IPS-20b (cell line): Measurements from ENCODE around the gene SMAD6.

Source experiments
- H3K27ac ChIP-seq: one replicate; pipeline ENCODE4 v1.5.1; 2013; ENCODE audit warnings: low read length
- H3K27me3 ChIP-seq: 2 replicates; pipeline ENCODE4 v1.6.1; 2013; ENCODE audit warnings: mild to moderate bottlenecking, low read length, inconsistent platforms; ENCODE audit not compliant: insufficient read depth
- H3K36me3 ChIP-seq: 2 replicates; pipeline ENCODE4 v1.6.1; 2013; ENCODE audit warnings: low read depth, mild to moderate bottlenecking, inconsistent platforms, low read length, moderate library complexity; ENCODE audit not compliant: insufficient read depth
- H3K4me1 ChIP-seq: 2 replicates; pipeline ENCODE4 v1.6.1; 2013; ENCODE audit warnings: mild to moderate bottlenecking, control low read depth, inconsistent platforms, low read length, moderate library complexity; ENCODE audit not compliant: insufficient read depth
- H3K4me3 ChIP-seq: 2 replicates; pipeline ENCODE4 v1.5.1; 2013; ENCODE audit warnings: mild to moderate bottlenecking, low read length, inconsistent platforms
- H3K9ac ChIP-seq: 2 replicates; pipeline ENCODE4 v1.6.1; 2013; ENCODE audit warnings: low read depth, mild to moderate bottlenecking, inconsistent platforms, low read length, moderate library complexity
- H3K9me3 ChIP-seq: 2 replicates; pipeline ENCODE4 v1.6.1; 2013; ENCODE audit warnings: mild to moderate bottlenecking, low read depth, low read length, inconsistent platforms; ENCODE audit not compliant: insufficient read depth

Gene SMAD6

DNA sequence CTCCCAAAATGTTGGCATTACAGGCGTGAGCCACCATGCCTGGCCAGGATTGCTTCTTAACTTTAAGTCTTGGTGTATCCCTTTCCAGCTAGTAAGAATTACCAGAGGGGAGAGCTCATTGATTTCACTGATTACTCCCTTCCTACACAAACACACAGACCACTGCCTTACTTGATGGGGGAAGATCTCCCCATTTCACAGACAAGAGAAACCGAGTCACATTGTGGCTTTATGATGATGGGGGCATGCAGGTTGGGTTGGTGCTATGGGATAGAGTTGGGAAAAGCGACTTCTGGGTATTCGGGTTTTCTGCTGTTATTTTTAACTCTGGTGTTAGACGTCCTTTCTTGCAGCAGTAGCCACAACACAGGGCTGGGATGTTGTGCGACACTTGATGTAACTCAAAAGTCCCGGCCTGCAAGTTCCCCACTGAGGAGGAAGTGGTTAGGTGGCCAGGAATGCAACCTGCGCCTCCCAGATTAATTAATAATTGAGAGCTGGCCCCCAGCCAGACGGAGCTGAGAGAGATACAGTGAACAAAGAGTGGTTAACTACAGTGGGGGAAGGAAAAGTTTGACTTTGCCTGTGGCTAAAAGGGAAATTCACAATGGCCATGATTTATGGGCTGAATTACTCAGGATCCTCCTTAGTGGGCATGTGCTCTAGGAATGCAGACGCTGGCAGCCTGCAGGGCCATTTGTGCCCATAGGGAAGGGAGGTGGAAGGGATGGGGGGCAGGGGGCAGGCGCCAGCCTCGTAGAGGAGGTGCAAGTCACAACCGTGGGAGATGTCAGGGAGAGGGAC lies 63.6 kb downstream of the SMAD6 start:
- Histone ChIP-seq H3K9ac (no peak overlapping the region), H3K4me3 (no peak overlapping the region), H3K9me3 (no peaks in the 10 kb centered on the region), H3K4me1 (peaks cover 11% of the 10 kb centered on the region), H3K27me3 (no peaks in the 10 kb centered on the region), H3K36me3 (no peaks in the 10 kb centered on the region), H3K27ac (no peak overlapping the region)

DNA sequence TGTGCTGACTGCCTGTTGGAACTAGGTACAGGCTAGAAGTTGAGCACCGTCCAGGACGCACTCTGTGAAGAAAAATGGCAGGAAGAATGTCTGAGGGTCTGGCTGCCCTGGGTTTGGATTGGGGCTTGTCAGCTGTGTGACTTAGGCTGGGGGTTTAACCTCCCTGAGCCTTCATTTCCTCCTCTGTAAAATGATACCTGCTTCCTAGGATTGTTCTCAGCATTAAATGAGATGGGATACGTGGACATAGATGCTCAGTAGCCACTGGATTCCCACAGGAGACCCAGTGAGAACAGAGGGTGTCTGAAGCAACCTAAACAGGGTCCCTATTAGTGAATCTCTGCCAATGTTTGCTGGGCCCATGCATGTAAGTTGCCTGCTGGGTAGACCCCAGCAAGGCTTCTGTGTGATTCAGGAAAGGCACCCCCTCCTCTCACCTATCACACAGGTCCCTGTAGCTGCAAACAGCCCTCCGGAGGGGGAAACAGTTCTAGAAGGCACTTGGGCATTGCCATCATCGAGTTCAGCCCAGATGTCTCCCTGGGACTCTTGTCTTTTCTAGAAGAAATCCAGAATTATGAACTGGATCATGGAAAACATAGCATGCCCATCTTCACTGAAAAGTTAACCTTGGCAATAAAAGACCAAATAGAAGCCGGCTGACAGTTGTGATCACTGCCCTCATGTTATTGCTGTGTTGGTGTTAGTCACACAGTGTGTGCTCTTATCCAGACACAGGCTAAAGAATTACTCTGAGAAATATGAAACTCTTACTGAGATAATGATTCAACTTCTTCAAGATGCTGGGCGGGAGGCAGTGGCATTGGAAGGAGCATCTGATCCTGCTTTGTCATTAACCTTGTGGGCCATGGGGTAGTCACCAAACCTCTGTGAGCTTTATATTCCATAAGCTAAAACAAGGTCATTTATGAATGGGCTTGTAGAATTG lies 64.5 kb downstream of the SMAD6 start:
- Histone ChIP-seq H3K27ac (no peak overlapping the region), H3K4me1 (peaks cover 15% of the 10 kb centered on the region), H3K9ac (no peak overlapping the region), H3K36me3 (no peaks in the 10 kb centered on the region), H3K4me3 (no peak overlapping the region), H3K27me3 (no peaks in the 10 kb centered on the region), H3K9me3 (no peaks in the 10 kb centered on the region)

DNA sequence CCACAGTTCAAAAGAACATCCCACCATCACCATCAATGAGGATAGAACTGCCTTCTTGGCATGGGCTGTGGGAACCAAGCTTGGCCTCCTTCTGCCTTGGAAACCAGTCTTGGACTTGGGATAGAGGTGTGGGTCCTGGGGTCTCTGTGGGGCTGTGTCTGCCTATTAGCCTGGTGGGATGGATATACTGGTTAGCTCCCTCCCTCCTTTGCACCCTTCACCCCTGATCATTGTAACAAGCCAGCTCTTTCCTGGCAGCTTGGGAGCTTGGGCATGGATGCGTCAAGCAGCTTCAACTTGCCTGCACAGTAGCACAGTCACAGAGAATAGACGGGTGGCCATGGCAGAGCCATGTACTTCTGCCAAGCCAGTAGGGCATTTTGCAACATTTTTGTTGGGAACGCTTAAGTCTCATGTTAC lies 65.2 kb downstream of the SMAD6 start:
- peaks cover 15% of the 10 kb centered on the region for H3K4me1 ChIP-seq
- H3K27me3 ChIP-seq: no peaks in the 10 kb centered on the region
- no peak overlapping the region for H3K4me3 ChIP-seq
- no peak overlapping the region for H3K9ac ChIP-seq
- H3K9me3 ChIP-seq: no peaks in the 10 kb centered on the region
- no peaks in the 10 kb centered on the region for H3K36me3 ChIP-seq
- no peak overlapping the region for H3K27ac ChIP-seq

DNA sequence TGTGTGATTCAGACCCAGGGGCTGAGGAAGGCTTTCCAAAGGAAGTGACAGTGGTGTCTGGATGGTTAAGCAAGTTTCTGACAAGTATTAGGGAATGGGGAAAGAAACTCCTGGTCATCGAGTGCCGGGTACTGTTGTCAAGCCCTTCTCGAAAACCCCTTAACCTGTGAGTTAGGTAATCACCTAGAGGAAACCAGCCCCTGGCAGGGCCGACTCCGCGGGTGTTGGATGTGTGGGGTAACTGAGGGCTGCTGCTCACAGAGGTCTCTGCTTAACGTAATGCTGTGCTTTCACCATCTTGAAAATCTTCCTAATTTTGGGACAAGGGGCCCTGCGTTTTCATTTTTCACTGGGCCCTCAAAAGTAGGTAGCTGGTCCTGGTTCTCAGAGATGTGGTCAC lies 67.0 kb downstream of the SMAD6 start:
- Histone ChIP-seq H3K9me3 (no peaks in the 10 kb centered on the region), H3K4me1 (peaks cover 24% of the 10 kb centered on the region), H3K27me3 (no peaks in the 10 kb centered on the region), H3K4me3 (no peak overlapping the region), H3K27ac (no peak overlapping the region), H3K9ac (no peak overlapping the region), H3K36me3 (no peaks in the 10 kb centered on the region)

DNA sequence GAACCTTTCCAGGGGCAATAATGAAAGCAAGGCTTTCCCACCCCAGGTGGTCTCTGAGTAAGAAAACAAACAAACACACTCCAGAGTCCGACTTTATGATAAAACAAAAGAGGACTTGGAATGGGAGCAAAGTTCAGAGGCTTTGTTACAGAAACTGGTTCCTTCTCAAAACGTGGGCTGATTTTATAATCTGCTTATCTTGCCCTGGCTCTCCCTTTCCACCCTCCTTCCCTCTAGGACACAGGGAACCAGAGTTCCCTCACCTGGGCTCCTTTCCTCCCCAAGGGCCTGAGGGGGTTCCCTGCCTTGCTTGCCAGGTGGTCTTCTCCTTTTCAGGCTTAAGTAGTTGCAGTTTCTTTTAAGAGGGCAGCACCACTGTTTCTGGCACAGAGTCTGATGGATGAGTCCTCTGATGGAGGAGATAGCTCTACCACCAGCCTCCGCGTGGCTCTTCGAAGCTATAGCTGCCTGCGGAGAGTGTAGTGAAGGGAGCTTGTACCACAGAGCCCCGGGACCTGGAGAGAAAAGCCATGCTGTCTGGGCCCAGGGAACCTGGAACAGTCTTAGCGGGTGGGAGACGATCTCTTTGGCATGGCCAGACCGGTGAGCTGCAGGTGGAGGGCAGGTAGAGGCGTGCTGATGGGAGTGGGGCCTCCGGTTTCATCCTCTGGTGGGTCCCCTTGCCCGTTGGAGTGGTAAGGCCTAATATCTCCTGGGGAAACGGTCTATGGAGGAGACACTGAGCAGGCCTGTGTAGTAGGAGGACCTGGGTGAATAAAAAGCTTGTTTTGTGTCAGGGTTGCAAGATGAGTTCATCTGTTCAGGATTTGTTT lies 68.7 kb downstream of the SMAD6 start:
- H3K9ac ChIP-seq: peak overlapping the region; percentile 33; the same call in 1 of the 2 replicates
- no peaks in the 10 kb centered on the region for H3K9me3 ChIP-seq
- H3K36me3 ChIP-seq: no peaks in the 10 kb centered on the region
- no peaks in the 10 kb centered on the region for H3K27me3 ChIP-seq
- peaks cover 26% of the 10 kb centered on the region for H3K4me1 ChIP-seq
- no peak overlapping the region for H3K27ac ChIP-seq
- peak overlapping the region; percentile 13; the same call in 1 of the 2 replicates for H3K4me3 ChIP-seq

DNA sequence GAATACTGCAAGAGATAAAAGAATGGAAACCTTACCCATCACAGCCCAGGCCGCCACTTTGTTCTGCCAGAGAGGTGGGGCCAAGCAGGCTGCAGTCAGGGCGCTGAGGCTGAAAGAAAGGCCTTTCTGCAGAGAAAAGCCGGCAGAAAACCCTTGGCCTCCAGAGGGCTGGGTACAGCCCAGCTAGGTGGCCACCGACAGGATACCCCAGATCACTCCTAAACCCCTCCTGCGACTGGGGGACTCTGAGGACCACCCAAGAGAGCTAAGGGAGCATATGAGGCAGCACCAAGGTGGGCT lies 69.3 kb downstream of the SMAD6 start:
- Histone ChIP-seq H3K9me3 (no peaks in the 10 kb centered on the region), H3K27me3 (no peaks in the 10 kb centered on the region), H3K4me3 (no peak overlapping the region), H3K9ac (no peak overlapping the region), H3K4me1 (peaks cover 23% of the 10 kb centered on the region), H3K36me3 (no peaks in the 10 kb centered on the region), H3K27ac (no peak overlapping the region)

DNA sequence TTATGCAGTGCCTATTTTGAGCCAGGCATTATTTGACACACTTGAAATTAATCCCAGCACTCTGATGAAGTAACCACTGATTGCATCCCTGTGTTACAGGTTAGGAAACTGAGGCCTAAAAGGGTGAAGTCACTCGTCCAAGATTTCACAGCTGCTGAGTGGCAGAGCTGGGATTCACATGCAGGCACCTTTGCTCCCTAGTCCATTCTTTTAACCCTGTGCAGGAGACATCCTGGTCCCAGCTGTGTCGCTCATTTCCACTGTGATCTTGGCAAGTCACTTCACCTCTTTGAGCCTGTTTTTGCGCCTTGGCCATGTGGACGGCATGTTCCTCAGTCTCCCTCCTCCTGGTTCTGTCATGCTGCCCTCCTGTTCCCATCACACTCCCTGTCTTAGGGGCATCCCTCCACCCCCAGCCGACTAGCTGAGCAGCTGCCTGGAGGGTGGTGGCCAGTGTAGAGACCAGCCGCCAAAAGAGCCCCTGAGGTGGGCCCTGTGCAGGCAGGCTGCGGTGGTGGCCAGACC lies 70.6 kb downstream of the SMAD6 start:
- H3K9me3 ChIP-seq: no peaks in the 10 kb centered on the region
- no peaks in the 10 kb centered on the region for H3K36me3 ChIP-seq
- H3K27me3 ChIP-seq: no peaks in the 10 kb centered on the region
- 0 out of 2 replicates have a peak overlapping the region, but pooled peaks have one; percentile 24 for H3K9ac ChIP-seq
- H3K4me3 ChIP-seq: no peak overlapping the region
- H3K4me1 ChIP-seq: peaks cover 23% of the 10 kb centered on the region
- no peak overlapping the region for H3K27ac ChIP-seq

DNA sequence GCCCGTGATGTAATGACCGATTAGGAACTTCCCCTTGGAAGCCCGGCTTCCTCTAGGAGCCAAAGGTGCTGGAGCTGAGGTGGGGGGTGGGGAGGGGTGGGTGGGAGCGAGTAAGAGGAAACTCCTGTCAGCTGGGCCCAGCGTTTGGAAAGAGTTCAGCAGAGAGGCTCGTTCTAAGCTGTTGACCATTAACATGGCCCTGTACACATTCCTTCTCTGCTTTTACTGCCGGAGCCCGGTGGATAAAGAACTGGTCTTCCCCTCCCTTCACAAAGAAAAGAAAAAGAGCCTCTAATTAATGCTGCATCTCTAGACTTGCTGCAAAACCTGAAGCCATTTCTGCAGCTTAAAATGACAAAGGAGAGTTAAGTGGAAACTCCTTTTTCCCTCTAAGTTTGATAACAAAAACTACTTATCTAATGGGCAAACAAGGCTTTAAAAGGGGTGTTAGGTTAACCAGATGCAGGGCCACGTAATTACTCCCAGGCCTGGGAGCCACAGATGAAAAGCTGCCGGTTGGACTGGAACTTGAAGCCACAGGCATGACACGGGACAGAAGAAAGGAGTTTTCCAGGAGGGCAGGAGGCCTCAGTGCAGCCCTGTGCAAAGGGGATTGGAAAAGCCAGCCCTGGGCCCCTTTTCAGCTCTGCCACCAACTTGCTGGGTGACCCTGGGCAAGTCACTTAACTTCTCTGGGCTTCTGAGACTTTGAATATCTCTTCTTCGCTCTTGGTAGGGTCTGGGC lies 71.3 kb downstream of the SMAD6 start:
- no peaks in the 10 kb centered on the region for H3K36me3 ChIP-seq
- peak overlapping the region; percentile 65; the same call in 1 of the 2 replicates for H3K9ac ChIP-seq
- no peak overlapping the region for H3K4me3 ChIP-seq
- peaks cover 23% of the 10 kb centered on the region for H3K4me1 ChIP-seq
- no peaks in the 10 kb centered on the region for H3K27me3 ChIP-seq
- no peaks in the 10 kb centered on the region for H3K9me3 ChIP-seq
- H3K27ac ChIP-seq: no peak overlapping the region

DNA sequence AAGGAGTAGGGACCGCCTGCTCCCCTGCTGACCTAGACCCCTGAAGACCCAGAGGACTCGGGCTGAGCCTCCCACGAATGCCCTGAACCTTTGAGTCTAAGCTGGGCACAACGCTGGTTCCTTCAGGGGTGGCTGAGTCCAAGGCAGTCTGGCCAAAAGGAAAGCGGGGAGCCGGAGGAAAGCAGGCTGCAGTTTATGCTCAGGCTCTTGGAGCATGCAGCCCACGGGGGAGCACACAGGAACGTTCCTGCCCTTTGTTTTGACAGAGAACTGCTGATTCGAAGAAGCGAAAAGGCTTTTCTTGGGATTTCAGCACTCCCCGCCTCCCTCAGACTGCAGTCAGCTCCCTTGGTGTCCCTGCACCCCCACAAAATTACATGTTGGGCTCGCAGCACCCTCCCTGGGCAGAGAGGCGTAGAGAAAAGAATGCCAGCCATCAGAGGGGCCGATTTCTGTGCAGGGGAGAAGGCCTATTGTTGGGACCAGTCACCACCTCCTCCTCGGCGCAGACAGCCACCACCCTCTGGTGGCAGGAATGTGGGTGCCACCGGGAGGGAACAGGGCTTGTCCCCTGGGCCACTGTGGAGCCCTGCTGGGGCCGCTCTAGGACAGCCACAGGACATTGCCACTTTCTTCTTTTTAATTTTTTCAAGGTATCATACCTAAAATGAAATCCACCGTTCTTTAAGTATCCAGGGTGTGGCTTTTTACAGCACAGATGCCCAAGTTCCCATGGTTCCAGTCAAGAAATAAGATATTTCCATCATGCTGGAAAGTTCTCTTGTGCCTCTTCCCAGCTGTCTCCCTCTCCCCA lies 72.2 kb downstream of the SMAD6 start:
- no peaks in the 10 kb centered on the region for H3K36me3 ChIP-seq
- peak overlapping the region; percentile 65 for H3K9ac ChIP-seq
- H3K27ac ChIP-seq: no peak overlapping the region
- peak overlapping the region; percentile 29; the same call in 1 of the 2 replicates for H3K4me3 ChIP-seq
- H3K27me3 ChIP-seq: no peaks in the 10 kb centered on the region
- H3K9me3 ChIP-seq: no peaks in the 10 kb centered on the region
- H3K4me1 ChIP-seq: peaks cover 23% of the 10 kb centered on the region
